H1 (cell line): ENCODE data around the gene HS6ST1. TPM values are rescaled to one million over a fixed set of nuclear protein-coding genes. Genes with fewer than 3 reads are reported as not detected.

Experiments
- CTCF ChIA-PET: fragments of 300-600 bp; sonication (Branson Sonifier 250); formaldehyde crosslinking; loops from one replicate; lab custom pipeline; 2021; ENCODE audit not compliant: partially characterized antibody; lab: Charles Lee
- POLR2A ChIA-PET: fragments of 300-600 bp; sonication (Branson Sonifier 250); formaldehyde crosslinking; loops from one replicate; lab custom pipeline; 2021; ENCODE audit warnings: inconsistent platforms; ENCODE audit not compliant: partially characterized antibody; lab: Charles Lee
- DNase-seq, 2 experiments: peaks; one replicate each; pipeline versions ENCODE4 v3.0.0 to v3.0.0-alpha.2; 2010 to 2022; ENCODE audit warnings: low spot score in 2 of 2, low read depth in 1 of 2, mixed read lengths in 1 of 2
- FAIRE-seq: peaks from 2 replicates; lab custom pipeline; 2011; peaks lifted over from hg19 to GRCh38; lab: Jason Lieb, UNC
- H2AFZ ChIP-seq: 2 replicates; pipeline ENCODE4 v1.8.1; 2012; ENCODE audit warnings: low read length, inconsistent platforms
- H2AK5ac ChIP-seq: 2 replicates; pipeline ENCODE4 v1.6.1; 2013; ENCODE audit warnings: low read depth, low read length
- H2BK120ac ChIP-seq: replicated peaks from 2 replicates; pipeline ENCODE3; 2013; ENCODE audit warnings: low read depth, low read length, inconsistent platforms
- H2BK12ac ChIP-seq: 2 replicates; pipeline ENCODE4 v1.6.1; 2013; ENCODE audit warnings: low read depth, low read length
- H2BK15ac ChIP-seq: 2 replicates; pipeline ENCODE4 v1.6.1; 2013; ENCODE audit warnings: low read length
- H2BK20ac ChIP-seq: 2 replicates; pipeline ENCODE4 v1.6.1; 2013; ENCODE audit warnings: low read length
- H2BK5ac ChIP-seq: 2 replicates; pipeline ENCODE4 v1.6.1; 2013; ENCODE audit warnings: low read depth, low read length
- H3K14ac ChIP-seq: 2 replicates; pipeline ENCODE4 v1.6.1; 2013; ENCODE audit warnings: inconsistent platforms; ENCODE audit not compliant: insufficient read length
- H3K18ac ChIP-seq: 2 replicates; pipeline ENCODE4 v1.6.1; 2013; ENCODE audit warnings: low read length; ENCODE audit errors: extremely low read depth
- H3K23ac ChIP-seq: 2 replicates; pipeline ENCODE4 v1.6.1; 2013; ENCODE audit warnings: inconsistent platforms; ENCODE audit not compliant: insufficient read length
- H3K23me2 ChIP-seq: 2 replicates; pipeline ENCODE4 v1.6.1; 2013; ENCODE audit warnings: low read depth, low read length
- H3K27ac ChIP-seq: 2 replicates; pipeline ENCODE4 v1.6.1; 2011; ENCODE audit warnings: low read depth, low read length, inconsistent platforms
- H3K27me3 ChIP-seq, 4 experiments: replicated peaks in 1 of 4; 1 replicate in 1 of 4; 2 replicates in 3 of 4; pipeline versions ENCODE4 v1.6.1 to v1.8.1; 2011 to 2013; ENCODE audit warnings: low read length in 3 of 4, mild to moderate bottlenecking in 3 of 4, inconsistent platforms in 2 of 4, mixed read lengths in 2 of 4, moderate library complexity in 1 of 4; ENCODE audit not compliant: control insufficient read depth in 3 of 4, insufficient read depth in 3 of 4; ENCODE audit errors: extremely low read depth in 1 of 4
- H3K36me3 ChIP-seq, 4 experiments: 2 replicates each; pipeline versions ENCODE4 v1.6.1 to v1.8.1; 2011 to 2013; ENCODE audit warnings: mild to moderate bottlenecking in 4 of 4, low read length in 3 of 4, moderate library complexity in 2 of 4, control low read depth in 1 of 4, inconsistent platforms in 1 of 4; ENCODE audit not compliant: insufficient read depth in 4 of 4, control insufficient read depth in 2 of 4
- H3K4ac ChIP-seq: replicated peaks from 2 replicates; pipeline ENCODE3; 2013; ENCODE audit warnings: low read length, low read depth, mixed read lengths, inconsistent platforms; ENCODE audit not compliant: insufficient read length
- H3K4me1 ChIP-seq, 4 experiments: replicated peaks in 1 of 4; 1 replicate in 1 of 4; 2 replicates in 3 of 4; pipeline versions ENCODE4 v1.6.1 to v1.8.1; 2011 to 2013; ENCODE audit warnings: low read length in 3 of 4, inconsistent platforms in 2 of 4, mixed read lengths in 1 of 4; ENCODE audit not compliant: insufficient read depth in 4 of 4, control insufficient read depth in 3 of 4
- H3K4me2 ChIP-seq, 2 experiments: 2 replicates each; pipeline versions ENCODE4 v1.6.1 to v1.8.1; 2011 to 2013; ENCODE audit warnings: low read depth in 2 of 2, low read length in 2 of 2, control low read depth in 1 of 2, inconsistent platforms in 1 of 2, mild to moderate bottlenecking in 1 of 2; ENCODE audit not compliant: insufficient read depth in 1 of 2
- H3K4me3 ChIP-seq, 4 experiments: fragments of 200-600, 300-600 bp in 1 of 4; sonication (generic), shearing (Covaris generic), sonication (Bioruptor Twin) in 1 of 4; 2 replicates each; pipeline versions ENCODE4 v1.5.1 to v1.8.1; 2011 to 2016; ENCODE audit warnings: low read length in 4 of 4, low read depth in 3 of 4, control low read depth in 2 of 4, inconsistent platforms in 2 of 4, mild to moderate bottlenecking in 2 of 4, mixed read lengths in 1 of 4, moderate library complexity in 1 of 4; ENCODE audit not compliant: insufficient read depth in 2 of 4; ENCODE audit errors: extremely low read depth in 1 of 4
- H3K56ac ChIP-seq: replicated peaks from 2 replicates; pipeline ENCODE3; 2013; ENCODE audit warnings: low read depth, mild to moderate bottlenecking, mixed read lengths, low read length, inconsistent platforms; ENCODE audit not compliant: insufficient read length
- H3K79me1 ChIP-seq: 2 replicates; pipeline ENCODE4 v1.6.1; 2013; ENCODE audit warnings: low read depth, low read length, control low read depth
- H3K79me2 ChIP-seq, 2 experiments: 2 replicates each; pipeline versions ENCODE4 v1.6.1 to v1.8.1; 2012 to 2013; ENCODE audit warnings: low read length in 2 of 2, mild to moderate bottlenecking in 2 of 2, inconsistent platforms in 1 of 2; ENCODE audit not compliant: insufficient read depth in 2 of 2, control insufficient read depth in 1 of 2
- H3K9ac ChIP-seq, 4 experiments: replicated peaks in 1 of 4; 1 replicate in 1 of 4; 2 replicates in 3 of 4; pipeline versions ENCODE4 v1.6.1 to v1.8.1; 2011 to 2013; ENCODE audit warnings: low read depth in 3 of 4, low read length in 3 of 4, control low read depth in 2 of 4, mild to moderate bottlenecking in 2 of 4, moderate library complexity in 2 of 4, inconsistent platforms in 1 of 4; ENCODE audit errors: extremely low read depth in 1 of 4
- H3K9me3 ChIP-seq, 2 experiments: 2 replicates each; pipeline versions ENCODE4 v1.6.1 to v1.8.1; 2012 to 2013; ENCODE audit warnings: mild to moderate bottlenecking in 2 of 2, moderate library complexity in 2 of 2, control low read depth in 1 of 2, inconsistent platforms in 1 of 2, low read depth in 1 of 2, low read length in 1 of 2, mixed read lengths in 1 of 2; ENCODE audit not compliant: insufficient read depth in 2 of 2
- H4K20me1 ChIP-seq, 2 experiments: replicated peaks in 1 of 2; 2 replicates each; pipeline versions ENCODE3 to v1.8.1; 2011 to 2013; ENCODE audit warnings: inconsistent platforms in 2 of 2, low read length in 2 of 2, mild to moderate bottlenecking in 1 of 2; ENCODE audit not compliant: insufficient read depth in 2 of 2, control insufficient read depth in 1 of 2
- H4K5ac ChIP-seq: 2 replicates; pipeline ENCODE4 v1.6.1; 2013; ENCODE audit warnings: low read length, low read depth, mixed read lengths, inconsistent platforms; ENCODE audit not compliant: insufficient read length
- H4K8ac ChIP-seq: 2 replicates; pipeline ENCODE4 v1.8.0; 2013; ENCODE audit warnings: mild to moderate bottlenecking, moderate library complexity, low read length, inconsistent platforms; ENCODE audit not compliant: insufficient read depth; ENCODE audit errors: extremely low read depth
- H4K91ac ChIP-seq: replicated peaks from 2 replicates; pipeline ENCODE3; 2013; ENCODE audit warnings: low read length, mixed read lengths, inconsistent platforms; ENCODE audit not compliant: insufficient read length
- ATF3 ChIP-seq: IDR thresholded peaks from 2 replicates; pipeline ENCODE4 v1.6.1; 2011; ENCODE audit warnings: low read depth, mild to moderate bottlenecking, low read length; ENCODE audit not compliant: insufficient read depth
- BACH1 ChIP-seq: IDR thresholded peaks from 2 replicates; pipeline ENCODE4 v1.6.1; 2012; ENCODE audit warnings: low read length, improper control_type of control experiment
- CBX8 ChIP-seq: fragments of 300-800, 300-1000 bp; sonication (generic); IDR thresholded peaks from 2 replicates; pipeline ENCODE4 v1.7.1; 2016; ENCODE audit warnings: low read depth, low read length, borderline replicate concordance
- EP300 ChIP-seq, 2 experiments: IDR thresholded peaks; 1 replicate in 1 of 2; 2 replicates in 1 of 2; pipeline ENCODE4 v1.6.1; 2011 to 2012; ENCODE audit warnings: low read depth in 2 of 2, low read length in 2 of 2, mild to moderate bottlenecking in 2 of 2, borderline replicate concordance in 1 of 2, inconsistent platforms in 1 of 2, moderate library complexity in 1 of 2
- EZH2 ChIP-seq: fragments of 200-600 bp; sonication (generic); IDR thresholded peaks from 2 replicates; pipeline ENCODE4 v1.7.1; 2012; ENCODE audit warnings: low read depth, mild to moderate bottlenecking, moderate library complexity, low read length, inconsistent platforms; ENCODE audit not compliant: severe bottlenecking
- HDAC2 ChIP-seq, 2 experiments: fragments of 300-600 bp in 1 of 2; sonication (generic) in 1 of 2; IDR thresholded peaks; 2 replicates each; pipeline ENCODE4 v1.6.1; 2011 to 2012; ENCODE audit warnings: low read depth in 2 of 2, low read length in 2 of 2, mild to moderate bottlenecking in 2 of 2, moderate library complexity in 2 of 2, borderline replicate concordance in 1 of 2, inconsistent platforms in 1 of 2
- PHF8 ChIP-seq: fragments of 200-600 bp; sonication (generic); conservative IDR thresholded peaks from 2 replicates; pipeline ENCODE4 v1.7.1; 2012; ENCODE audit warnings: low read depth, mild to moderate bottlenecking, inconsistent platforms, low read length, moderate library complexity
- RFX5 ChIP-seq: IDR thresholded peaks from 2 replicates; pipeline ENCODE4 v1.6.1; 2011; ENCODE audit warnings: low read depth, low read length, improper control_type of control experiment, borderline replicate concordance
- RNF2 ChIP-seq: fragments of 200-900, 300-1000 bp; sonication (generic); IDR thresholded peaks from 2 replicates; pipeline ENCODE4 v1.7.1; 2016; ENCODE audit warnings: borderline replicate concordance, low read depth, mild to moderate bottlenecking, antibody characterized with exemption, low read length; ENCODE audit not compliant: poor library complexity, severe bottlenecking; ENCODE audit errors: missing control alignments
- SRF ChIP-seq: IDR thresholded peaks from 2 replicates; pipeline ENCODE4 v1.6.1; 2011; ENCODE audit warnings: mild to moderate bottlenecking, low read depth, low read length, moderate library complexity
- TBP ChIP-seq: IDR thresholded peaks from 2 replicates; pipeline ENCODE4 v1.6.1; 2011; ENCODE audit warnings: low read depth, low read length, improper control_type of control experiment
- WGBS, 2 experiments: shearing (Covaris generic) in 1 of 2; methylation state at CpG; one replicate each; pipeline versions ENCODE4 v1.1.6 to v1.1.7; 2013 to 2015; ENCODE audit warnings: low lambda C conversion rate in 2 of 2, mixed read lengths in 2 of 2, inconsistent platforms in 1 of 2, low coverage in 1 of 2, missing lambda C conversion rate in 1 of 2; ENCODE audit not compliant: insufficient replicate concordance in 2 of 2, insufficient coverage in 1 of 2, insufficient read length in 1 of 2; ENCODE audit errors: extremely low coverage in 1 of 2, missing lambda C conversion rate in 1 of 2; 5-methylcytosine and 5-hydroxymethylcytosine counted together
- polyA plus RNA-seq, 7 experiments: library from polyadenylated mRNA; depleted of rRNA in 3 of 7; stranded (reverse) in 5 of 7; unstranded in 2 of 7; fragments of >200 nt in 5 of 7; fragments of 200-250 nt in 2 of 7; gene quantifications; 1 replicate in 5 of 7; 2 replicates in 1 of 7; 4 replicates in 1 of 7; pipeline versions ENCODE4 v1.2.1 to v1.2.3, GENCODE V29; 2011 to 2013; ENCODE audit warnings: missing spikeins in 2 of 7, mixed read lengths in 2 of 7
- total RNA-seq: library from RNA; stranded (reverse); fragmentation: NEBNext Ultra II Directional; extraction: Animal tissue kit (Norgen Biotek cat#: 25700); gene quantifications from 2 replicates; pipeline ENCODE4 v1.2.1, GENCODE V29; 2021

The HS6ST1 gene
- total and polyA plus RNA-seq, 2 of the 8 experiments (the other 6 are each of a cell fraction or from before 2014, with no cell fraction given), result 37.4 to 74.6 TPM

- no peak for FAIRE-seq
- Histone ChIP-seq H2BK15ac (no peak overlapping the region), H2BK12ac (no peak overlapping the region), H4K91ac (no peak overlapping the region), H3K9ac (no peak overlapping the region), H2AK5ac (no peak overlapping the region), H3K4me1 (peaks cover 0 to 3% (median 0%) of the 10 kb centered on the region in 4 experiments; a peak in 1 of 7 replicates), H4K5ac (no peak overlapping the region), H2BK20ac (no peak overlapping the region), H3K4me3 (no peak overlapping the region), H2BK120ac (no peak overlapping the region), H3K23me2 (peaks cover 6% of the 10 kb centered on the region; the same call in 1 of the 2 replicates), H3K18ac (no peak overlapping the region), H3K4me2 (no peak overlapping the region), H3K36me3 (no peaks in the 10 kb centered on the region; a peak in 1 of 8 replicates), H3K79me2 (no peaks in the 10 kb centered on the region), H3K4ac (no peak overlapping the region), H3K9me3 (peaks cover 2% of the 10 kb centered on the region in 2 experiments; a peak in 2 of 4 replicates), H3K27me3 (no peaks in the 10 kb centered on the region; a peak in 1 of 7 replicates), H2BK5ac (no peak overlapping the region), H3K14ac (no peak overlapping the region), H3K56ac (no peak overlapping the region), H3K23ac (no peak overlapping the region), H4K8ac (no peak overlapping the region), H3K27ac (no peak overlapping the region), H3K79me1 (no peaks in the 10 kb centered on the region), H4K20me1 (no peaks in the 10 kb centered on the region), H2AFZ (no peak overlapping the region)
- 84% methylated on average over 3 of the region's 3 CpGs; no CpG with 5 or more reads in 1 of the 2 experiments for WGBS, 2 experiments
- ChIA-PET POLR2A (no interaction called here), CTCF (interaction anchor here (0.9 kb wide), 1 partner anchor 339 kb away, joined by 3 read pairs; no protein-coding TSS in a partner anchor)
- DNase-seq, result no peak
- no peak for TF ChIP-seq ATF3
- no peak for TF ChIP-seq TBP
- TF ChIP-seq EP300 (IDR thresholded peaks at IDR 0.05; ENCODE audit: borderline replicate concordance in 1 of 2, low read depth in 2 of 2, low read length in 2 of 2), result no peak
- TF ChIP-seq EZH2, result no peak
- TF ChIP-seq SRF, result no peak
- TF ChIP-seq RFX5, result no peak
- TF ChIP-seq HDAC2 (IDR thresholded peaks at IDR 0.05; ENCODE audit: borderline replicate concordance in 1 of 2, low read depth in 2 of 2, low read length in 2 of 2), result no peak
- no peak for TF ChIP-seq PHF8
- no peak for TF ChIP-seq BACH1
- no peak for TF ChIP-seq CBX8
- no peak for TF ChIP-seq RNF2
These were observed 23.9 kb upstream of the HS6ST1 start for GRCh38 chr2:128342550-128342949.
